Measurements from ENCODE around the gene ELAC1.
"Not testable (repeated sequence)": the region's sequence is repeated elsewhere in the genome, so short reads cannot be mapped to it uniquely, and the experiment has no call there.

ELAC1 gene

GRCh38 chr18:50972404-50972803 is 4.6 kb downstream of the ELAC1 start:
- not testable (repeated sequence) for DNase-seq (ENCODE audit: low spot score)

DNA sequence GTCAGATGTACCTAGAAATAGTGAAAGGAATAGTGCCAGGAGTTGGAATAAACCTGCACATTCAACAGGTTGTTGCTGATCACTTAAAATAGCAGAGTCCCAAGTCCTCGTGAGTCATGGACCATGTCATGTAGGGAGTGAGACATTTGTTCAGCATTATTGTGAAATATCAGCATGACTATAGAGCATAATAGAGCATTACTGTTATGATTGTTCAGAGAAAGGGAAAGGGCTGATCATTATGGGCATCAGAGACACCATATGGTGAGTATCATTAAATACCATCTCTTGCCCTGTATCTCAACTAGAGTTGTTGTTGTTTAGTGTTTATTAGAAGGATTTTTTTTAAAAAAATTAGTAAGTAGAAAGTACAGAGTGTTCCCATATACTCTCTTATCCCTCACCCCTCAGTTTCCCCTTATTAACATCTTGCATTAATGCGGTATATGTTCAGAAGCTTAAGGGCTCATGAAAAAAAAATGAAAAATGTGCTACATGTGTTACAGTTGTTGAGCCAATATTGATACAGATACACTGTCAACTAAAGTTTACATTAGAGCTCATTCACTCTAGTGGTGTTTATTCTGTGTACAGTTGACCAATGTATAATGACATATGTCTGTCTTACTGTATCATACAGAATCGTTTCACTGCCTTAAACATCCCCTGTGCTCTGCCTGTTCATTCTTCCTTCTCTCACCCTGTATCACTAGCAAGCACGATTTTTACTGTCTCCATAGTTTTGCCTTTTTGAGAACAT is 5.7 kb downstream of the ELAC1 start:
- DNase-seq (ENCODE audit: low spot score), result no peak

DNA sequence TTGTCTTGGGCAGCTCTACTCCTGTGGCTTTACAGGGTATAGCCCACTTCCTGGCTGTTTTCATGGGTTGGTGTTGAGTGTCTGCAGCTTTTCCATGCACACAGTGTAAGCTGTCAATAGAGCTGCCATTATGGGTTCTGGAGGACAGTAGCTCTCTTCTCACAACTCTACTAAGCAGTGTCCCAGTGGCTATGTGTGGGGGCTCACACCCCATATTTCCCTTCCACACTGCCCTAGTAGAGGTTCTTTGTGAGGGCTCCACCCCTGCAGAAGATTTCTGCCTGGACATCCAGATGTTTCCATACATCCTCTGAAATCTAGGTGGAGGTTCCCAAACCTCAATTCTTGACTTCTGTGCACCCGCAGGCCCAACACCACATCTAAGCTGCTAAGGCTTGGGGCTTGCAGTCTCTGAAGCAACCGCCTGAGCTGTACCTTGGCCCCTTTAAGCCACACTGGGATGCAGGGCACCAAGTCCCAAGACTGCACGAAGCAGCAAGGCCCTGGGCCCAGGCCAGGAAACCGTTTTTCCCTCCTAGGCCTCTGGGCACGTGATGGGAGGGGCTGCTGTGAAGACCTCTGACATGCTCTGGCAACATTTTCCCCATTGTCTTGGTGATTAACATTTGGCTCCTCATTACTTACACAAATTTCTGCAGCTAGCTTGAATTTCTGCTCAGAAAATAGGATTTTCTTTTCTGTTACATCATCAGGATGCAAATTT is 9.4 kb downstream of the ELAC1 start:
- DNase-seq (ENCODE audit: low spot score), result no peak

DNA sequence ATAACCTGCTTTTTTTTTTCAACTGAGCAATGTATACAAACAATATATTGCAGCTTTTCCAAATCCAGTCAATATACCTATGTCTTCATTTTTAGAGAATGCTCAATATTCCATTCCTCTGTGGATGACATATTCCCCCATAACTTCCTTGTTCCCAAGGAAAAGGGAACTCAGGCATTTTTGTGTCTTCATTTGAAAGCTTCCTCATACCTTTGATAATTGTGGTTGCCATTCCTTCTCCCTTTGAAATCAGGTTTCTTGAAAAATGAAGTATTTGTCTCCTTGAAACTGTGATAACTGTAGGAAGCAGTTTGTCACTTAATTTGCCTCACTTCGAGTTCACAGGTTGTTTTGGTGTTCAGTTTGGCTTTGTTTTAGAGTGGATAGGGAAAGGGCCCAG is 13.5 kb downstream of the ELAC1 start:
- no peak for DNase-seq (ENCODE audit: low spot score)

DNA sequence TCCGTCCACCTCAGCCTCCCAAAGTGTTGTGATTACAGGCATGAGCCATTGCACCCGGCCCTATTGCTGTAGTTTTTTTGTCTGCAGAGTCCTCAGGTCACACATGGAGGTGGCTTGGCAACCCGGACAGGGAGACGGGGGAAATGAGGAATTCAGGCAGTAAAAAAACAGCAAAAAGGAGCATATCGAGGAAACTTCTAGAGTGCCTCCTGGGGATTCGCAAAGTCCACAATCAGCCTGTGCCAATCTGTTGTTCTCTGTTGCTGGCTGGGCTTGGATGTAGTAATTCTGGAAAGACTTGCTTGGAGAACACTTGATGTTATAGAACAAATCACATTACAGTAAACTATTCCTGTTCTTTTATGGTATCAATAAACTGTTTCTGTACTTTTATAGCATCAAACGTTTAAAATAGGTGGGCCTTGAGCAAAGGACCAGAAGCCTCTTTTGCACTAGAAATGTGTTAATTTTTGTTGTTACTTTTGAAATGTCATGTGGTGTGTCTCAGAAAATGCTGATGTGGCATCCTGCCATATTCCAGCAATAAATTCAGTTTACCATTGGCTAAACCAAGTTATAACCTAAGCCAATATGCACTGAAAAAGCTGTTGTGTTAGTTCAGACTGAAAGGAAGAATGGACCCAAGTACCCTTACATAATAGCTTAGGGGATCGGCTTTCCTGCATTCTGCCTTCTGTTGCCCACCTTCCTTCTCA is 14.4 kb downstream of the ELAC1 start:
- no peak for DNase-seq (ENCODE audit: low spot score)

DNA sequence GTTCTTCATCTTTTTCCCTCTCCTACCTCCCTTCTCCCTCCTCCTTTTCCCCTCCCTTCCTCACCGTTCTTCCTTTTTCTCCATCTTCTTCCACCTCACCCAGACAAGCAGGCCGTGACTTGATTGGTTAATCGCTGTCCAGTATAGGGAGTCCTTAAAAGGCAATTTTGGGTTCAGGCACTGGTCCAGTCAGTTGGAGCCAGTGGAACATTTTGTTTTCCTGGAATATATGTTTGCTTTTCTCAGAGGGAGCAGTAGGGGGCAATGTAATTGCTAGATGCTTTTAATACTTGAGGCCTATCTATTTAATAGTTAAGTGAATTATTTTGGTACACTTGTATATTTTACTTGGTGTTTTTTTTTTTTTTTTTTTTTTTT is 15.0 kb downstream of the ELAC1 start:
- DNase-seq (ENCODE audit: low spot score), result no peak

- no peak for DNase-seq (ENCODE audit: low spot score)
Observed at GRCh38 chr18:50986360-50987087, 18.7 kb downstream of the ELAC1 start.

GRCh38 chr18:50987261-50987660 is 19.4 kb downstream of the ELAC1 start:
- no peak for DNase-seq (ENCODE audit: low spot score)

DNA sequence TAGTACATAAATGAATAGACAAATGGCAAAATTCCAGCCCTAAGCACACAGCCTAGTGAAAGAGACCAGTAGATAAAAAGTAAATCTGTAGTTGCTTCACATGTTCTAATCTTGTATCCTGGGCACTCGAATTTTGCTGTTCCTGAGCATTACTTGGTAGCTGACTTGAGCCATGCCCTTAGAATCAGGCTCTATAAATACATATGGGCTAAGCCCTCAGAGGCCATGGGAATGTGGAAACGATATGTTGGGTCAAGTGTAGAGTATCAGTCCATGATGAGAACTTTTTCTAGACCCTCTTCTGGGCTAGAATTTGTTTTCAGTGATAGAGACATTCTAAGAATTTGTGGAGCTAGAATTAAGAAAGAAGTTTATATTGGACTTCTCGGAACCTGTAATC is 21.9 kb downstream of the ELAC1 start:
- DNase-seq (ENCODE audit: low spot score), result no peak

GRCh38 chr18:50992351-50992762 is 24.5 kb downstream of the ELAC1 start:
- DNase-seq (ENCODE audit: low spot score), result no peak

DNA sequence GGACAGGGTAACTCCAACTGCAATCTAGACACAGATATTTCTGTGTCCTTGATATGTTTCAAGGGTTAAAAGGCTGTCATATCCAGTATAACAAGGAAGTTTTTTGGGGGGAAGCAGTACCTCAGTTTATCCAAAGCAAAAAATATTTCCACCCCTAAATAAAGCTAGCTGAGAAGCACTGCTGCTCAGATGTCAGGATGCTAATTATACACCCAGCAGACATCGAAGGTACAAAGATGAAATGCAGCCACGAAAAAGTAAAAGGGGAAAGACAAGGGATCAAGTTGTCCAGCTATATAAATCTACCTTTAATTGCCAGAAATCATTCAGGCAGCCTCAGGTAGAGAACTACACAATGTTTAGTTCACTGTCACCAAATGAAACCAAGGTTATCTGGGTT is 26.2 kb downstream of the ELAC1 start:
- DNase-seq (ENCODE audit: low spot score), result no peak

- DNase-seq (ENCODE audit: low spot score), result not testable (repeated sequence)
Observed at GRCh38 chr18:51003174-51003573, 35.3 kb downstream of the ELAC1 start.

DNA sequence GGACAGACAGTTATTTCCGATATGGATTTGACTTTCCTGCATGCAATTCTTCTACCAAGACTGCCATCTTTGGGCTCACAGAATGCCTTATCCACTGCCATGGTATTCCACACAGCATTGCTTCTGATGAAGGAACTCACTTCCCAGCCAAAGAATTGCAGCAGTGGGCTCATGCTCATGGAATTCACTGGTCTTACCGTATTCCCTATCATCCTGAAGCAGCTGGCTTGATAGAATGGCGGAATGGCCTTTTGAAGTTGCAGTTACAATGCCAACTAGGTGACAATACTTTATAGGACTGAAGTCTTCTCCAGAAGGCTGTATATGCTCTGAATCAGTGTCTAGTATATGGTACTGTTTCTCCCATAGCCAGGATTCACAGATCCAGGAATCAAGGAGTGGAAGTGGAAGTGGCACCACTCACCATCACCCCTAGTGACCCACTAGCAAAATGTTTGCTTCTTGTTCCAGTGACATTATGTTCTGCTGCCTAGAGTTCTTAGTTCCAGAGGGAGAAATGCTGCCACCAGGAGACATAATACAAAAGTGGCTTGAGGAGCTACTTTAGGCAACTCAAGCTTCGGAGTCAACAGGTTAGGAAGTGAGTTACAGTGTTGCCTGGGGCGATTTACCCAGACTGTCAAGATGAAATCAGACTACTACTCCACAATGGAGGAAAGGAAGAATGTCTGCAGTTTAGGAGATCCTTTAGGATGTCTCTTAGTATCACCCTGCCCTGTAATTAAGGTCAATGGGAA is 38.4 kb downstream of the ELAC1 start:
- no peak for DNase-seq (ENCODE audit: low spot score)

DNA sequence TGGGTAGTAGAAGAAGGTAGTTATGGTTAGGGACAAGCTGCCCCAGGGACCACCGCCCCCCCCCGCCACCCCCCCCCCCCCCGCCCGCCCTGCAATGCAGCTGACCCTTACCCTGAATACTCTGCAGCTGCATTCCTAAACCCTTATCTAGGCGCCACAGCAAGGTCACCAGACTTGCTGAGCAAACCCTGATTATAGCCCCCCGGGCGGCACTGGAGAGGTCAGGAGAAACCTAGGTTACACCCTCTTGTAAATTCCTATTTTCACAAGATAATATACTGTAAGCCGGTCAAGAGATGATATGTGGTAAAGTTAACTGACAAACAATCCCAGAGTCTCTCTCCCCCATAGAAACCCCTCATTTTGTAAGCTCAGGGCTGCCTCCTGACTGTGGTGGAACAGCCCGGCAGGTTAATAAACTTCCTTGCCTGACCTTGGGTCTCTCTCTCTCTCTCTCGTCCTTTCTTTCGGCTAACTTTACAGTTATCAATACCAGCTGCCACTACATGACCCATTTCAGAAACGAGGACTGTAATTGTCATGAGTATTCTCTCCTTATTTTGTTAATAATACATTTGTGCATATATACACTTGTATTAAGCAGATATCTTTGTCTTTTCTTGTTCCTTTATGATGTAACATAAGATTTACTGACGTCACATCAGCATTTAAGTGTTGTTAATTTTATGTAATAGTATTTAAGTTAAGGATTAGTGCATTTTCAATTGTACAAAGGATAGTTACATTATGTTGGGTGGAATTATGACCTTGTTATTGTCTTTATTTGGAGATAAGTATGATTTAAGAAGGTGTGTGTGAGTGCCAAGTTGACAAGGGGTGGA is 39.3 kb downstream of the ELAC1 start:
- DNase-seq (ENCODE audit: low spot score), result no peak

DNA sequence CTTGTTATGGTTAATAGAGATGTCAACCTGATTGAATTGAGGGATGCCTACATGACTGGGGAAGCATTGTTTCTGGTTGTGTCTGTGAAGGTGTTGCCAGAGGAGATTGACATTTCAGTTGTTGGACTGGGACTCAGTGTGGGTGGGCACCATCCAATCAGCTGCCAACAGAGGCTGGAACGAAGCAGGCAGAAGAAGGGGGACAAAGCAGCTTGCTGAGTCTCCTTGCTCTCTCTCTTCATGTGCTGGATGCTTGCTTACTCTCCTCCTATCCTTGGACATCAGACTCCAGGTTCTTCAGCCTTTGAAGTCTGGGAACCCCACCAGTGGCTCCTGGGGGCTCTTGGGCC is 39.9 kb downstream of the ELAC1 start:
- no peak for DNase-seq (ENCODE audit: low spot score)

GRCh38 chr18:51009072-51009471 is 41.2 kb downstream of the ELAC1 start:
- DNase-seq (ENCODE audit: low spot score), result no peak

GRCh38 chr18:51010218-51010617 is 42.4 kb downstream of the ELAC1 start:
- no peak for DNase-seq (ENCODE audit: low spot score)

GRCh38 chr18:51011709-51012108 is 43.9 kb downstream of the ELAC1 start:
- no peak for DNase-seq (ENCODE audit: low spot score)

GRCh38 chr18:51012441-51012840 is 44.6 kb downstream of the ELAC1 start:
- DNase-seq (ENCODE audit: low spot score), result no peak

DNA sequence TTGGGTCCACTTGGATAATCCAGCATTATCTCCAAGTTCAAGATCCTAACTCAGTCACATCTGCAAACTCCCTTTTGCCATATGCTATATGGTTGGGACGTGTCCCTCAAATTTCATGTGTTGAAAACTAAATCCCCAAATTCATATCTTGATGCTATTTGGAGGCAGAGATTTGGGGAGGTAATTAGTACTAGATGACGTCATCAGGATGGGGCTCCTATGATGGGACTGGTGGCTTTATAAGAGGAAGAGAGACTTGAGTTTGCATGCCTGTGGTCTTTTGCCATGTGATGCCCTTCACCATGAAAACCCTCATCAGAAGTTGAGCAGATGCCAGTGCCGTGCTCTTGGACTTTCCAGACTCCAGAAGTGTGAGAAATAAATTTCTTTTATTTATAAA is 45.4 kb downstream of the ELAC1 start:
- no peak for DNase-seq (ENCODE audit: low spot score)
